Keratinocyte (primary cell): Measurements from ENCODE around the gene NFATC2. TPM values are rescaled to one million over a fixed set of nuclear protein-coding genes. Genes with fewer than 3 reads are reported as not detected.

Source experiments
- DNase-seq: peaks from one replicate; pipeline ENCODE4 v3.0.0-alpha.2; 2011; ENCODE audit warnings: low read depth, missing footprints, low spot score
- FAIRE-seq: peaks from 2 replicates; lab custom pipeline; 2011; peaks lifted over from hg19 to GRCh38; lab: Jason Lieb, UNC
- H2AFZ ChIP-seq: 2 replicates; pipeline ENCODE4 v1.6.0; 2012; ENCODE audit warnings: low read length, control low read depth, inconsistent platforms; ENCODE audit not compliant: control insufficient read depth
- H3K27ac ChIP-seq: 2 replicates; pipeline ENCODE4 v1.5.1; 2011; ENCODE audit warnings: low read length; ENCODE audit not compliant: control insufficient read depth, insufficient read depth
- H3K27me3 ChIP-seq: 3 replicates; pipeline ENCODE4 v1.6.0; 2011; ENCODE audit warnings: low read length; ENCODE audit not compliant: control insufficient read depth, insufficient read depth; ENCODE audit errors: extremely low read depth
- H3K36me3 ChIP-seq, 2 experiments: 2 replicates in 1 of 2; 3 replicates in 1 of 2; pipeline ENCODE4 v1.5.1; 2011; ENCODE audit warnings: low read length in 2 of 2, mild to moderate bottlenecking in 1 of 2; ENCODE audit not compliant: control insufficient read depth in 2 of 2, insufficient read depth in 2 of 2; ENCODE audit errors: extremely low read depth in 1 of 2
- H3K4me1 ChIP-seq: 3 replicates; pipeline ENCODE4 v1.5.1; 2011; ENCODE audit warnings: low read length; ENCODE audit not compliant: control insufficient read depth, insufficient read depth; ENCODE audit errors: extremely low read depth
- H3K4me2 ChIP-seq: 3 replicates; pipeline ENCODE4 v1.6.0; 2011; ENCODE audit warnings: low read depth, low read length; ENCODE audit not compliant: control insufficient read depth, insufficient read depth; ENCODE audit errors: extremely low read depth
- H3K4me3 ChIP-seq, 3 experiments: fragments of 200-600 bp in 1 of 3; sonication (generic) in 1 of 3; 2 replicates in 2 of 3; 3 replicates in 1 of 3; pipeline ENCODE4 v1.5.1; 2011 to 2016; ENCODE audit warnings: low read length in 3 of 3, mild to moderate bottlenecking in 3 of 3, control low read depth in 2 of 3, inconsistent platforms in 1 of 3, low read depth in 1 of 3, mixed read lengths in 1 of 3, mixed run types in 1 of 3, moderate library complexity in 1 of 3; ENCODE audit not compliant: control insufficient read depth in 2 of 3, insufficient read depth in 2 of 3; ENCODE audit errors: extremely low read depth in 1 of 3
- H3K79me2 ChIP-seq: 2 replicates; pipeline ENCODE4 v1.6.0; 2012; ENCODE audit warnings: low read length; ENCODE audit not compliant: control insufficient read depth, insufficient read depth
- H3K9ac ChIP-seq: 3 replicates; pipeline ENCODE4 v1.6.0; 2011; ENCODE audit warnings: low read length; ENCODE audit not compliant: control insufficient read depth, insufficient read depth; ENCODE audit errors: extremely low read depth
- H3K9me1 ChIP-seq: 3 replicates; pipeline ENCODE4 v1.6.0; 2011; ENCODE audit warnings: low read length; ENCODE audit not compliant: control insufficient read depth, insufficient read depth; ENCODE audit errors: extremely low read depth
- H3K9me3 ChIP-seq: 2 replicates; pipeline ENCODE4 v1.5.1; 2012; ENCODE audit warnings: low read depth, low read length; ENCODE audit not compliant: control insufficient read depth
- H4K20me1 ChIP-seq: 3 replicates; pipeline ENCODE4 v1.6.0; 2011; ENCODE audit warnings: low read length; ENCODE audit not compliant: control insufficient read depth, insufficient read depth; ENCODE audit errors: extremely low read depth
- EZH2 ChIP-seq: IDR thresholded peaks from one replicate; pipeline ENCODE4 v1.6.1; 2012; ENCODE audit warnings: inconsistent platforms, mild to moderate bottlenecking, low read length, moderate library complexity
- dilution Hi-C: fragments of 300-500 bp; cut with MboI; formaldehyde crosslinking; loops from one replicate; pipeline ENCODE4 v1.7.0; 2020; ENCODE audit warnings: low sequenced_read_pairs; ENCODE audit not compliant: extremely low pct_ligation_motif_present
- polyA plus RNA-seq, 5 experiments: library from polyadenylated mRNA; depleted of rRNA in 3 of 5; stranded (reverse) in 3 of 5; stranded (forward) in 1 of 5; unstranded in 1 of 5; fragments of >200 nt; gene quantifications; 1 replicate in 1 of 5; 2 replicates in 3 of 5; 3 replicates in 1 of 5; pipeline versions ENCODE4 v1.2.1 to v1.2.3, GENCODE V29; 2011 to 2012; ENCODE audit warnings: missing spikeins in 2 of 5, low read depth in 1 of 5, low replicate concordance in 1 of 5
- TF ChIP-seq, protein P1 (sequence below), 3 experiments: IDR thresholded peaks in 1 of 3; conservative IDR thresholded peaks in 1 of 3; optimal IDR thresholded peaks in 1 of 3; 2 replicates in 2 of 3; 3 replicates in 1 of 3; pipeline versions ENCODE3 to v1.5.1; 2011; ENCODE audit warnings: low read length in 3 of 3, mild to moderate bottlenecking in 3 of 3, moderate library complexity in 2 of 3, control low read depth in 1 of 3, inconsistent platforms in 1 of 3; ENCODE audit not compliant: insufficient read depth in 2 of 3; ENCODE audit errors: extremely low read depth in 1 of 3

NFATC2 gene
- polyA plus RNA-seq, 1 donor (not counting 4 experiments of a cell fraction or from before 2014, with no cell fraction given), result 0.05 TPM

DNA sequence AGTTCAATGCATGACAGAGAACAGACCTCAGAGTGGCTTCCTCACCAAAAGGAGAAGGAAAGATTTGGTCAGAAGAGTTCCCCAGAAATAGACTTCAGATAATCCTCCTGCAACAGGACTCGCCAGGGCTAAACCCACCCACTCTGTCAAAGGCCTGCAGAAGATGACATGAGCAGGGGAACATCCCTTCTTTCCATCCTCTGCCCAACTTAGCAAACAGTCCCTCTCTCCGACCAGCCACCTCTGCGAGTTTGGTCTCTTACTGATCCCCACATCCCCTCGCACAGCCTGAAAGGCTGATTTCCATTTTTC is 7.5 kb downstream of the NFATC2 start:
- H2AFZ ChIP-seq, result no peak overlapping the region
- H3K27ac ChIP-seq, result no peak overlapping the region
- H3K4me2 ChIP-seq, result no peak overlapping the region
- H3K4me3 ChIP-seq, result no peak overlapping the region
- dilution Hi-C loops, result no loop called here
- FAIRE-seq (no peak), DNase-seq (no peak)
- no peaks in the 10 kb centered on the region for H3K9me1 ChIP-seq
- no peak overlapping the region for H3K9ac ChIP-seq
- H3K9me3 ChIP-seq, result no peaks in the 10 kb centered on the region
- H3K4me1 ChIP-seq, result peaks cover 23% of the 10 kb centered on the region
- H3K27me3 ChIP-seq, result peaks cover 6% of the 10 kb centered on the region
- TF ChIP-seq EZH2, result no peak
- TF ChIP-seq, protein P1, sequence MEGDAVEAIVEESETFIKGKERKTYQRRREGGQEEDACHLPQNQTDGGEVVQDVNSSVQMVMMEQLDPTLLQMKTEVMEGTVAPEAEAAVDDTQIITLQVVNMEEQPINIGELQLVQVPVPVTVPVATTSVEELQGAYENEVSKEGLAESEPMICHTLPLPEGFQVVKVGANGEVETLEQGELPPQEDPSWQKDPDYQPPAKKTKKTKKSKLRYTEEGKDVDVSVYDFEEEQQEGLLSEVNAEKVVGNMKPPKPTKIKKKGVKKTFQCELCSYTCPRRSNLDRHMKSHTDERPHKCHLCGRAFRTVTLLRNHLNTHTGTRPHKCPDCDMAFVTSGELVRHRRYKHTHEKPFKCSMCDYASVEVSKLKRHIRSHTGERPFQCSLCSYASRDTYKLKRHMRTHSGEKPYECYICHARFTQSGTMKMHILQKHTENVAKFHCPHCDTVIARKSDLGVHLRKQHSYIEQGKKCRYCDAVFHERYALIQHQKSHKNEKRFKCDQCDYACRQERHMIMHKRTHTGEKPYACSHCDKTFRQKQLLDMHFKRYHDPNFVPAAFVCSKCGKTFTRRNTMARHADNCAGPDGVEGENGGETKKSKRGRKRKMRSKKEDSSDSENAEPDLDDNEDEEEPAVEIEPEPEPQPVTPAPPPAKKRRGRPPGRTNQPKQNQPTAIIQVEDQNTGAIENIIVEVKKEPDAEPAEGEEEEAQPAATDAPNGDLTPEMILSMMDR (optimal IDR thresholded peaks at IDR 0.05 in 1 of 3, IDR thresholded peaks at IDR 0.05 in 1 of 3, conservative IDR thresholded peaks at IDR 0.05 in 1 of 3; ENCODE audit: extremely low read depth in 1 of 3, insufficient read depth in 2 of 3, low read length in 3 of 3), result no peak
- H3K79me2 ChIP-seq, result no peaks in the 10 kb centered on the region
- H4K20me1 ChIP-seq, result no peaks in the 10 kb centered on the region
- H3K36me3 ChIP-seq, result no peaks in the 10 kb centered on the region

DNA sequence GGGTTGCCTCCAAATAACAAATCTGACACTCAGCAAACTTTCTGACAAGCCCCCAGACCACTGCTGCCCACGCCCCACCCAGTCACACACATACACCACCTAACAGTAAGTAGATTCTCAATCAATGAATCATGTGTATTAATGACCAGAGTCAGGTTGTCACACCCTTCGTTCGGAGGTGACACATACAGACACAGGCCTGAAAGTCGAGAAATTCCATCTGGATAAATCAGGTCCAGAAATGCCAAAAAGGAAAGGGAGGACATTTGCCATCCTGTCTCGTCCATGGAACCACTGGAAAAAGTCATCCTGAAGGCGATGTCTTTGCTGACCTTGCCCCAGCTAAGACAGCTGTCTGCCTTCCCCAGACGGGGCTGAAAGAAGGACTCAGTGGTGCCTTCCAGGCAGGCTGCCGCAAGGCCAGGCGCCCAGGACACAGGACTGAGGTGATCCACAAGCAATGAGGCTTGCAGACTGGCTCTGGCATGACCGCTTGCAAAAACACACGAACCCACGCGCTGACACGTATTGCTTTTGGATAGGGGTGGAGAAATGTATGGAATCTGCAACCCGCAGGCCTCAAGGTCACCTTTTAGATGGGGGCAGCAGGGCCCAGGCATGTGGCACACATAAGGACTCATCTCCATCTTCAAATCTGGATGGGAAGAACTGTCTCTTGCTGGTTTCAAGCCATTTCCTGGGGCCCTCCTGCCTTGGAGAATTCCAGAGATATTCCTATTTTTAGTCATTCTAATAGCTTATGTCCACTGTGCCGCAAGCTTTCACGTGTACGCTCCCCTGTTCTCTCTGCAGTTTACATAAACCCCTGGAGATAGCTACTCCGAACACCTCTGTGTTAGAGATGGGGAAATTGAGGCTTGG is 9.0 kb downstream of the NFATC2 start:
- Histone ChIP-seq H3K79me2 (no peaks in the 10 kb centered on the region), H3K27me3 (no peaks in the 10 kb centered on the region), H3K4me2 (no peak overlapping the region), H3K4me1 (peaks cover 23% of the 10 kb centered on the region), H4K20me1 (no peaks in the 10 kb centered on the region), H3K9ac (no peak overlapping the region), H2AFZ (no peak overlapping the region), H3K36me3 (no peaks in the 10 kb centered on the region), H3K27ac (no peak overlapping the region), H3K9me1 (no peaks in the 10 kb centered on the region), H3K9me3 (no peaks in the 10 kb centered on the region), H3K4me3 (no peak overlapping the region)
- DNase-seq (peak; percentile 41), FAIRE-seq (no peak)
- TF ChIP-seq EZH2, result no peak
- TF ChIP-seq, protein P1 (optimal IDR thresholded peaks at IDR 0.05 in 1 of 3, IDR thresholded peaks at IDR 0.05 in 1 of 3, conservative IDR thresholded peaks at IDR 0.05 in 1 of 3; ENCODE audit: extremely low read depth in 1 of 3, insufficient read depth in 2 of 3, low read length in 3 of 3), result no peak
- dilution Hi-C loops, result no loop called here
